HG02759 (cell line): ENCODE results near the gene TTLL8.

Source experiments
- ATAC-seq: cut with Tn5 transposase; IDR thresholded peaks from one replicate; pipeline ENCODE4 v1.9.1; 2021; ENCODE audit warnings: mild to moderate bottlenecking, moderate library complexity; ENCODE audit not compliant: unreplicated experiment

The TTLL8 gene

GRCh38 chr22:50008151-50009040 lies 49.7 kb downstream of the TTLL8 start:
- ATAC-seq: no peak

DNA sequence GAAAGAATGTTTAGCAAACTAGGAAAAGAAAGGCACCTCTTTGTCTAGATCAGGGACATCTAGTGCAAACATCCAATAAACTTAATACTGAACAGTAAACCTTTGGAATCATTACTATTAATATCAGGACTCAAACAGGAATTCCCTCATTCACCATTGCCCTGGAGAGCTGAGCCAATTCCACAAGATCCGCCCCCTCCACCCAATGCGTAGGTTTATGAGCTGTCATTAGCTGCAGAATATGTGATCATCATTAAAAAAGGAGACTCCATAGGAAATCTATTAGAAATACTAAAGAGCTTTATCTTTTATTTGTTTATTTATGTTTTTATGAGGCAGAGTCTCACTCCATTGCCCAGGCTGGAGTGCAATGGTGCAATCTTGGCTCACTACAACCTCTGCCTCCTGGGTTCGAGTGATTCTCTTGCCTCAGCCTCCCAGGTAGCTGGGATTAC lies 51.0 kb downstream of the TTLL8 start:
- no peak for ATAC-seq

DNA sequence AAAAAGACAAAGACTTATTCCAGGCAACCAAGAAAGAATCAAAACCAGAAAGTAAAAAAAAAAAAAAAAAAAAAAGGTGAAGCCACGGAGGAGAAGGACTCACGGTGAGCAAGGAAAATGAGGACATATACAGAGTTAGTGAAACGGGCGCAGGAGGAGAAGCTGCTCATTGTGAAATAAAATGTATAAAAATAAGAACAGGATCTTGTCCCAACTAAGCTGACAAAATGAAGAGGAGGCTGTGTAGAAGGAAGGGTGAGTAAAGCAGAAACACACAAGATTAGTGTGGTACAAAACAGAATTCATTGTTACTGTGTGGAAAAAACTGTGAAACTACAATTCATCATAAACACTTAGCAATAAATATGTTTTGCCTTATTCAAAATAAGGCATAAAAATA lies 53.2 kb downstream of the TTLL8 start:
- no peak for ATAC-seq

GRCh38 chr22:50002791-50003190 lies 55.3 kb downstream of the TTLL8 start:
- ATAC-seq: no peak

- no peak for ATAC-seq
Observed at GRCh38 chr22:50001388-50002231, 56.5 kb downstream of the TTLL8 start.

DNA sequence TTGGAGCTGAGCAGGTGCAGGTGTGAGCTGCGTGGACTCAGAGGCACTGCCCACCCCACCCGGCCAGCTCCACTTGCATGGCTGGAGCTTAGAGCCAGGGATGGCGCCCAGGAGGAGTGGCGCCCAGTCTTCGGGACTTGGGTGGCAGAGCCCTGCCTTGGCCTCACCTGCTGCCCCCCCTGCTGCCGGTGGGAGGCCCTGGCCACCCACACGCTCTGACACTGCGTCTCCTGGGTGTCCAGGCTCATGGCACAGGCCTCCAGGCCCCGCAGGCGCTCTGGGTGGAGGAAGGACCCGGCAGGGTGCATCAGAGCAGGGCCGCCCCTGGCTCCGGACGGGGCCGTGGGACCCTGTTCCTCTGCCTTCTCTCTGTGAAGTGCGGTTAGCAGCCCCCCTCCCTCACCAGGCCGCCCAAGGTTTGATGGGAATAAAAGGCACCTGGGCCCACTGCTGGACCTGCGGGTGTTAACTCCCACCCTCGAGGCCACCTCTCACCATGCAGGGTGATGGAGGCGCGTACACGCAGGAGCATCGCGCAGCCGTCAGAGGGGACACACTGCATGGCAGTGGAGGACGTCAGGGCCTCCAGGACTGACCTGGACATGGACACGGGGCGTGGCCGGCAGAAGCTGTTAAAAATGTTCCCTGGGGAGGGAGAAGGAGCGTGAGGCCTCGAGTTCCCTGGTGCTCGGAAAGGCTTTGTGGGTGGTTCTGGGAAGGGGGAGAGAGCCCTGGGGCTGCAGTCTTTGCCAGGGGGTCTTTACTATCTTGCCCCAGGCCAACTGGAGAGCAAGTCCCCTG lies 57.3 kb downstream of the TTLL8 start:
- no peak for ATAC-seq

DNA sequence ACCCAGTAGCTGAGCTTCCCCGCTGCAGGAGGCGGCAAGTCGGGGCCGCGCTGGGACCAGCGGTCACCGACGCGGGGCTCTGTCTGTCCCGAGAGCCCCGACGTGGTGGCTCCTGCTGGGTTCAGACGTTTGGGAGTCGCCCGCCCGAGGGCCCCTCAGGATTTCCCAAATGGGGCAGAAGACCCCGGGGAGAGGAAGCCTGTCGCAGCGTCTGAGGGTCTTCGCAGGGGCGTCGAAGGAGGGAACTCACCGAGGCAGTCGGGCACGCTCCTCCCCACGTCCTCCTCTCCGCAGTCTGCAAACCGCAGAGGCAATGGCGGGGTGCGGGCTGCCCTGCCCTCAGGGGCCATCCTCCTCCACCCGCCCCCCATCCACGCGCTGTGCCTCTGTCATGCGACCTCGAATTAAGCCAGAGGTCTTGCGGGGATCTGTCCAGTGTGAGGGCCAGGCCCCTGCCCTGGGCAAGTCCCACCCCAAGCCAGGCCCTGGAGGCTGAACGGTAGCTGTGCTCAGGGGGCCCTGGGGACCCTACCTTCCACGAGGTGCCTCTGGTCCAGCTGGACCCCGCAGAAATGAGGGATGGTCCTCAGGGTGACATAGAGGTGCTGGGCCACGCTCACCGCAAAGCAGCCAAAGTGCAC lies 58.0 kb downstream of the TTLL8 start:
- no peak for ATAC-seq

DNA sequence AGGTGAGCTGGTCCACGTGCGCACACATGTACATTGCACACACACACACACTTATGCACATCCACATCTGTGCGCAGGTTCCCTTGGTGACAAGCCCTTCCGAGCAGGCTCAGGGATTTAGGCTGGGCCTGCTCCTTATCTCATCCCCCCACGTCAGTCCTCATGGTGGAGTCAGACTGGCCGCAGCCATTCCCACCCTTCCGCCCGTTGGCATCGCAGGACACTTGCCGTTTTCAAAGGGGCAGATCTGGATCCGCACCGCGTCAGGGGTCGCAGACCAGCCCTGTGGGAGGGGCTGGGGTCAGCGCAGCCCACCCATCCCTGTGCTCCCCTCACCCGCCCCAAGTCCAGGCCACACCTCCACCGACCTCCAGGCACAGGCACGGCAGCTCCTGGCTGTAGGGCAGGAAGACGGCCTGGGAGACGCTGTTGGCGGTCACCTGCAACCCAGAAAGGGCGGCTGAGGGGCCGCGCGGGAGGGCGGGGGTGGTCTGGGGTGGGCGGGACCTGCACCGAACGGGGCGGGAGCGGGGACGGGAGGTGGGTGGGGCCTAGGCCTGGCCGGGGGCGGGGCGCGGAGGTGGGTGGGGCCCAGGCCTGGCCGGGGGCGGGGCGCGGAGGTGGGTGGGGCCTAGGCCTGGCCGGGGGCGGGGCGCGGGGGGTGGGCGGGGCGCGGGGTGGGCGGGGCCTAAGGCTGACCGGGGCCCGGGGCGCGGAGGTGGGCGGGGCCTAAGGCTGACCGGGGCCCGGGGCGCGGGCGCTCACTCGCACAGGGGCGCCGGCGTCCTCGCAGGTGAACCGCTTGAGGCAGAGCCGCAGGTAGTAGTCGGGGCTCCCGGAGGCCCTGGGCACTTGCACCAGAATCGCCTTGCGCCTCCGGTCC lies 58.8 kb downstream of the TTLL8 start:
- ATAC-seq: no peak

- no peak for ATAC-seq
Observed at GRCh38 chr22:49998718-49999062, 59.4 kb downstream of the TTLL8 start.

DNA sequence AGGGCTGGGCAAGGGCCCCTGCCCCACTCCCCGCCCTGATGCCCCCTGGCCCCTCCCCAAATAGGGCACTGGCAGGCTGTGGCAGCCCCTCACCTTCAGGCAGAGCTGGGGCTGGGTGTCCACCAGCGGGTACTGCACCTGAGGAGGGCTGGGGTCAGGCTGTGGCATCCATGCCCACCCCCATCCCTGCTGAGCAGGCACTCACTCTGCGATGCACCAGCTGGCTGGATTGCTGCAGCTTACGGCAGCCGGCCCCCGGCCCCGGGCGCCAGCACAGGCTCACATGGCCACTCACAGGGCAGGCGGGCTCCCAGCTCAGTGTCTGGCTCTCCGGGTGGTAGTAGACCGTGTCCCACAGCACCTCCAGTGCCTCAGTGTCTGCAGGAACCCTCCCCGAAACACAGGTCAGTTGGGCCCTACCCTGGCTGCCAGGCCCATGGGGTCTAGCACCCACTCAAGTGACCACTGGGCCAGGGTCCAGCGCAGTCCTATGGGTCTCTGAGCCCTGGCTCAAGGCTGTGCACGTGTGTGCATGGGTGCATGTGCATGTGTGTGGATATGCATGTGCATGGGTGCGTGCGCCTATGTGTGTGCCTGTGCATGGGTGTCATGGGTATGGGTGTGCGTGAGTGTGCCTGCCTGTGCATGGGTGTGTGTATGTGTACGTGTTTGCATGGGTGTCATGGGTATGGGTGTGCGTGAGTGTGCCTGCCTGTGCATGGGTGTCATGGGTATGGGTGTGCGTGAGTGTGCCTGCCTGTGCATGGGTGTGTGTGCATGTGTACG lies 60.0 kb downstream of the TTLL8 start:
- no peak for ATAC-seq

DNA sequence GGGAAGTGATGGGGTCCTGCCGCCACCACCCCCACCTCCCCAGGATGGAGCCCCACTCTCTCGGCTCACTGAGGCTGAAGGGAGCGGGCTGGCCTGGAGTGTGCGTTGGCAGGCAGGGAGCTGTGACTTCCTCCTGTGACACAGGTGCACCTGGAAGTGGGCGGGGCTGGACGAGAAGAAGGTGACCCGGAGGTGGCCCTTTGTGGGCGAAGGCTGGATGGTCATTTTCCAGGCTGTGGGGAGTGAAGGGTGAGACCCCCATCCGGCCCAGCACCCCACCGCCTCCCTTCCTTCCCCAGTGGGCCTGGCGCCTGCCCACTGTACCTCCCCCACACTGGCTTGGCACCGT lies 60.9 kb downstream of the TTLL8 start:
- no peak for ATAC-seq

DNA sequence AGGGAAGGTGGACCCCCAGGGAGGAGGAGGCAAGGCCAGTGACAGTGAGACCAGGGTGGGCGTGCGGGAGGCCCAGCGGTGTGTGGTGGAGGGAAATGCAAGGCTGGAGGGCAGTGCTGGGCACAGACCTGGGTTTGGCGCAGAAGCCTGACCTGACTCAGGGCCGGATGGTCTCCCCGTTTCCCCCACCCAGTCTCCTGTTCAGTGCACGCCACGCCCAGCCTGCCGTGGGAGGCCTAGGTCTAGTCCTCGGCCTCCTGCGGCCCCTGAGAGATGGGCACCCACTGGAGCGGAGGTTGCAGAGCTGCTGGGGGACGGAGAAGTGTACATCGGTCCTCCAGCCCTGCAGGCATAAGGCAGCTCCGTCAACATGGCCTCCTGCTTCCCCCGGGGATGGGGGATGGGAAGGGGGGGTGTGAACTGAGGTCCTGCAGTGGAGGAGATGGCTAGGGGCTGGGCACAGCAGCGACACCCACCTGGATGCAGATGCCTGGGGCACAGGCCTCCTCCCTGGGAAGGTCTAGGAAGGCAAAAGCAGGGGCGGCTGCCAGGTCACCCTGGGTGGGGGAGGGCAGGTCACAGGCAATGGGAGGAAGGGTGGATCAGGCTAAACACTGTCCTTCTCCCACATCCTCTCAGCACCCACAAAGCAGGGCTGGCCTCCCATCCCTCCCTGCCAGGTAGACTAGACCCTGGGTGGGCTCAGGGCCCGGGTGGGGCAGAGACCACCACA lies 61.4 kb downstream of the TTLL8 start:
- ATAC-seq: no peak

GRCh38 chr22:49996119-49996517 lies 62.0 kb downstream of the TTLL8 start:
- ATAC-seq: no peak

- ATAC-seq: no peak
Observed at GRCh38 chr22:49995361-49996118, 62.6 kb downstream of the TTLL8 start.

- no peak for ATAC-seq
Observed at GRCh38 chr22:49995041-49995360, 63.1 kb downstream of the TTLL8 start.

- ATAC-seq: no peak
Observed at GRCh38 chr22:49994361-49995040, 63.6 kb downstream of the TTLL8 start.

DNA sequence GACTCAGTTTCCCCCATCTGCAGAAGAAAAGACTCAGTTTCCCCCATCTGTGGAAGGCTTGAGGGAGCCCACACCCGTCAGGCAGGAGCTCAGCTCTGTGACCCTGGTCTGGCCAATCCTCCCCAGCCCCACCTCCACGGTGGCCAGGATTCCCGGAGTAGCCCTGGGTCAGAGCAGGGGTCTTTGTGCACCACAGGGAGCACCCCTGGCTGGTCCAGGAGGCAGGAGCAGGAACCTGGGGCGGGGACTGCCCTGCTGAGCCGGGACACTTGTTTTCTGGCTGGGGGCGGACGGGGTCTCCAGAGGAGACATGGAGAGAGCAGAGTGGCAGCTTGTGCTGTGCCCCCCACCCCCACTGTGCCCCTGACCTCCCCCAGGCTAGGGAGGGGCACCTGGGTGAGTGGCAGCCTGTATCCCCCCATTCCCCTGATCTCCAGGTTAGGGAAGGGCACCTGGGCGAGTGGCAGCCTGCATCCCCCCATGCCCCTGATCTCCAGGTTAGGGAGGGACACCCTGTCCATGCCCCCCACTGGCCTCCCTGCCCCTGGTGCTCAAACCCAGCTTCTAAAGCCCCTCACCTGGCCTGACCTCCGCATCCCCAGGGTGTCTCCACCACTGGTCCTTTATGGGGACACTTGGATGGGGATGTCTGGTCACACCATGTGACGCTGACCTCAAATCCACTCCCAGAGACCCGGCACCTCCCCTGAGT lies 64.3 kb downstream of the TTLL8 start:
- ATAC-seq: no peak
